ENCODE results near the gene FGF11. TPM values are rescaled to one million over a fixed set of nuclear protein-coding genes. Genes with fewer than 3 reads are reported as not detected.
A peak's percentile ranks its signal among the peaks of the same experiment; 100 is the strongest.

FGF11 gene
- total RNA-seq, 2 donors from 2014 or later: 1.2 to 1.6 TPM

DNA sequence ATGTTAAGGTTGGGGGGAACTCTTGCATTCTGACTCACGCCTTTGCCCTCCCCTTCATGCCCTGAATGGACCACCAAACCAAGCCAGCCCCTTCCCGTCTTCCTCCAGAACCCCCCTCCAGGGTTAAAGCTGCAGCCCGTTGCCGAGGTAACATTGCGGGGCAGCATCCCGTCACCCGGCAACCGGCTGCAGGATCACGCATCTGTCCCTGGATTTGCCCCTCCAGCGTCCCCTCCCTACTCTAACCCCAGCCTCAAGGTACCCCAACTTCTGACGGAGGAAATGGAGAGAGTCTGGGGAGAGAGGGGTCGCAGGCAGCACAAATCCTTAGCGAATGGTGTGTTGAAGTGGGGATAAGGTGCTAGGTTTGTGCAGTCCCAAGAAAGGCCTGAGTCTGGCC is 32.2 kb upstream of the FGF11 start:
- Histone ChIP-seq H3K27me3 (peaks cover 8% of the 10 kb centered on the region), H3K9ac (ENCODE audit: low read depth in 2 of 2, low read length in 2 of 2) (no peak overlapping the region), H3K36me3 (no peaks in the 10 kb centered on the region), H3K27ac (no peak overlapping the region), H3K4me3 (no peak overlapping the region), H3K9me3 (no peaks in the 10 kb centered on the region), H3K4me1 (peaks cover 5% of the 10 kb centered on the region)
- TF ChIP-seq, protein P1, sequence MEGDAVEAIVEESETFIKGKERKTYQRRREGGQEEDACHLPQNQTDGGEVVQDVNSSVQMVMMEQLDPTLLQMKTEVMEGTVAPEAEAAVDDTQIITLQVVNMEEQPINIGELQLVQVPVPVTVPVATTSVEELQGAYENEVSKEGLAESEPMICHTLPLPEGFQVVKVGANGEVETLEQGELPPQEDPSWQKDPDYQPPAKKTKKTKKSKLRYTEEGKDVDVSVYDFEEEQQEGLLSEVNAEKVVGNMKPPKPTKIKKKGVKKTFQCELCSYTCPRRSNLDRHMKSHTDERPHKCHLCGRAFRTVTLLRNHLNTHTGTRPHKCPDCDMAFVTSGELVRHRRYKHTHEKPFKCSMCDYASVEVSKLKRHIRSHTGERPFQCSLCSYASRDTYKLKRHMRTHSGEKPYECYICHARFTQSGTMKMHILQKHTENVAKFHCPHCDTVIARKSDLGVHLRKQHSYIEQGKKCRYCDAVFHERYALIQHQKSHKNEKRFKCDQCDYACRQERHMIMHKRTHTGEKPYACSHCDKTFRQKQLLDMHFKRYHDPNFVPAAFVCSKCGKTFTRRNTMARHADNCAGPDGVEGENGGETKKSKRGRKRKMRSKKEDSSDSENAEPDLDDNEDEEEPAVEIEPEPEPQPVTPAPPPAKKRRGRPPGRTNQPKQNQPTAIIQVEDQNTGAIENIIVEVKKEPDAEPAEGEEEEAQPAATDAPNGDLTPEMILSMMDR (IDR thresholded peaks at IDR 0.05): no peak
- no peak for DNase-seq
- intact Hi-C loops (cut with DNase I): no loop called here

DNA sequence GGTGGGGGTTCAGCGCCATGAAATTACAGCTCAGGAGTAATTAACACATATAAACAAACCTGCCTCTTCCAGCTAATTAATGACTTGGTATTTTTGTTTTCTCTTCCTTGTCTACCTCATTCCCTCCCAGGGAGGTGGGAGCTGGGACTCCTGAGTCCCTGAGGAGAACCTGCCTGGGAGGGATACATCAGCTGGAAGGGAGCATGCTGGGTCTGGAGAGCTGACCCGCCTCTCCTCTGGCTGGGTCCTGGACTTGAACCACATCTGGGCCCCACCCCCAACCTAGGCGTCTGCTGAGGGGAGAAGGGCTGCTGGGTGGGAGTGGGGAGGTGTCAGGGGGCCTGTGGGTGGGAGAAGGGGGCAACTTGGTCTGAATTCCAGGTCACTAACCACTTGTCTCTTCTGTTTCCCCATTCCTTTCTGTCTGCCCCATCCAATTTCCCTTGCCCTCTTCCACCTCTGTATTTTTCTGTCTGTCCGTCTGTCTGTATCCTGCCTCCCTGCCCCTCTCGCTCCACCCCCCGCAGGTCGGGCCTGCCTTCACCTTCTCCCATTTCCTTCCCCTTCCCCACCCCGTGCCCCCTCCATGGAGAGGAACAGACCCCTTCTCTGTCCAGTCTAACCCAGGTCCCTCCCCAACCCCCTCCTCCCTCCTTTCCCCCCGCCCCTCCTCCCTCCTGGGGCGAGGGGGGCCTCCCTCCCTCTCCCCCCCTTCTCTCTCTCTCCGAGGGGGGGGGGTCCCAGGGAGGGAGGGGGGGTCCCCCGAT is 31.6 kb upstream of the FGF11 start, which contains the start of gene NLGN2:
Gene NLGN2, plus strand, starts transcription at position 361 of the 767 bp plus-strand sequence. CDS start 411 bp downstream, outside the sequence.
- DNase-seq: no peak
- Histone ChIP-seq H3K4me3 (peak within 1 kb of the TSS; percentile 5), H3K9ac (ENCODE audit: low read depth in 2 of 2, low read length in 2 of 2) (no peak within 1 kb of the TSS), H3K9me3 (no peaks in the 10 kb centered on the region), H3K27ac (no peak within 1 kb of the TSS), H3K36me3 (no peaks in the 10 kb centered on the region), H3K27me3 (peaks cover 8% of the 10 kb centered on the region), H3K4me1 (peaks cover 4% of the 10 kb centered on the region)
- TF ChIP-seq, protein P1 (IDR thresholded peaks at IDR 0.05): no peak
- intact Hi-C loops (cut with DNase I): no loop called here

DNA sequence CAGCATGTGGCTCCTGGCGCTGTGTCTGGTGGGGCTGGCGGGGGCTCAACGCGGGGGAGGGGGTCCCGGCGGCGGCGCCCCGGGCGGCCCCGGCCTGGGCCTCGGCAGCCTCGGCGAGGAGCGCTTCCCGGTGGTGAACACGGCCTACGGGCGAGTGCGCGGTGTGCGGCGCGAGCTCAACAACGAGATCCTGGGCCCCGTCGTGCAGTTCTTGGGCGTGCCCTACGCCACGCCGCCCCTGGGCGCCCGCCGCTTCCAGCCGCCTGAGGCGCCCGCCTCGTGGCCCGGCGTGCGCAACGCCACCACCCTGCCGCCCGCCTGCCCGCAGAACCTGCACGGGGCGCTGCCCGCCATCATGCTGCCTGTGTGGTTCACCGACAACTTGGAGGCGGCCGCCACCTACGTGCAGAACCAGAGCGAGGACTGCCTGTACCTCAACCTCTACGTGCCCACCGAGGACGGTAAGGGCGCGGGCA is 31.0 kb upstream of the FGF11 start:
- no peaks in the 10 kb centered on the region for H3K36me3 ChIP-seq
- no peaks in the 10 kb centered on the region for H3K9me3 ChIP-seq
- no peak overlapping the region for H3K9ac ChIP-seq (ENCODE audit: low read depth in 2 of 2, low read length in 2 of 2)
- H3K27me3 ChIP-seq: peaks cover 8% of the 10 kb centered on the region
- H3K4me3 ChIP-seq: peak overlapping the region; percentile 5
- no peaks in the 10 kb centered on the region for H3K4me1 ChIP-seq
- H3K27ac ChIP-seq: no peak overlapping the region
- DNase-seq: no peak
- intact Hi-C loops (cut with DNase I): no loop called here
- TF ChIP-seq, protein P1 (IDR thresholded peaks at IDR 0.05): no peak

DNA sequence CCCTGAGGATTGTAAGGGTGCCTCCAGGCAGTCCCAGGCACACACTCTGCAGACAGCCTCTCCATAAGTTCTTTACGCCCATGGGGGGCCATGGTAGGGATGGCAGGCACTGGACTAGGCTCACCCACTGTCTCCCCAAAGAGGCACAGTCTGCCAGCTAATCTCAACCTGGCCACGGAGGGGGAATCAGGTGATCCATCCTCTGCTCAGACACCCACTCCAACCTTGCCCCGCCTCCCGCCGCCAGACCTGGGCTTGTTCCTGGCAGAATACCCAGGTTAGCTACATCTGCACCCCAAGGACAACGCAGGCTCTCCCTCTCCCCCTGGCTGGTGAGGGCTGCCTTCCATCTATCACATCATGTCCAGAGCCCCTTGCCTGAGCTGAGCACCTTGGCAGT is 30.4 kb upstream of the FGF11 start:
- H3K27me3 ChIP-seq: peaks cover 8% of the 10 kb centered on the region
- no peaks in the 10 kb centered on the region for H3K36me3 ChIP-seq
- intact Hi-C loops (cut with DNase I): no loop called here
- no peaks in the 10 kb centered on the region for H3K4me1 ChIP-seq
- TF ChIP-seq, protein P1 (IDR thresholded peaks at IDR 0.05): no peak
- no peak for DNase-seq
- H3K9ac ChIP-seq (ENCODE audit: low read depth in 2 of 2, low read length in 2 of 2): no peak overlapping the region
- H3K4me3 ChIP-seq: no peak overlapping the region
- no peaks in the 10 kb centered on the region for H3K9me3 ChIP-seq
- no peak overlapping the region for H3K27ac ChIP-seq

DNA sequence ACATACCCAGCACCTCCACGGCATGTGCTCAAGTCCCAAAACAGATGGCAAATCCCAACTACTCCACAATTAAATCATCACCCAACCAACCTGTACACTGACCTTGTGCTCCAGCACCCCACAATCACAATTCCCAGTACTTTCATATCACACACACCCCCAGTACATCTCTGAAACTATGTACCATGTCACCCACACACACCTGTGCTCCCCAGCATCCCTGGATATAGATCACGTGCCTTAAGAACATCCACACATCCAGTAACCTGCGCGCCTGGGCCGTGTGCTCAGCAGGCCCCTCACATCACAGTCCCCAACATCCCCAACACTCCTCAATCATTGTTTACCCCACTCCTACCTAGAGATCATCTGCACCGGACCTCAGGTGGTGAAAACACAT is 29.6 kb upstream of the FGF11 start:
- Histone ChIP-seq H3K27ac (no peak overlapping the region), H3K36me3 (no peaks in the 10 kb centered on the region), H3K9ac (ENCODE audit: low read depth in 2 of 2, low read length in 2 of 2) (no peak overlapping the region), H3K4me1 (no peaks in the 10 kb centered on the region), H3K9me3 (no peaks in the 10 kb centered on the region), H3K4me3 (no peak overlapping the region), H3K27me3 (peaks cover 8% of the 10 kb centered on the region)
- TF ChIP-seq, protein P1 (IDR thresholded peaks at IDR 0.05): no peak
- no peak for DNase-seq
- intact Hi-C loops (cut with DNase I): no loop called here

All from colonic mucosa (tissue), 4 donors.